Dedifferentiated amniotic fluid mesenchymal stem cell (primary cell): ENCODE measurements around the gene SLC25A6.
"Not testable (repeated sequence)": the region's sequence is repeated elsewhere in the genome, so short reads cannot be mapped to it uniquely, and the experiment has no call there.

Experiments used
- DNase-seq: peaks from one replicate; pipeline ENCODE4 v3.0.0-alpha.2; 2016; ENCODE audit errors: extremely low spot score

Gene SLC25A6

DNA sequence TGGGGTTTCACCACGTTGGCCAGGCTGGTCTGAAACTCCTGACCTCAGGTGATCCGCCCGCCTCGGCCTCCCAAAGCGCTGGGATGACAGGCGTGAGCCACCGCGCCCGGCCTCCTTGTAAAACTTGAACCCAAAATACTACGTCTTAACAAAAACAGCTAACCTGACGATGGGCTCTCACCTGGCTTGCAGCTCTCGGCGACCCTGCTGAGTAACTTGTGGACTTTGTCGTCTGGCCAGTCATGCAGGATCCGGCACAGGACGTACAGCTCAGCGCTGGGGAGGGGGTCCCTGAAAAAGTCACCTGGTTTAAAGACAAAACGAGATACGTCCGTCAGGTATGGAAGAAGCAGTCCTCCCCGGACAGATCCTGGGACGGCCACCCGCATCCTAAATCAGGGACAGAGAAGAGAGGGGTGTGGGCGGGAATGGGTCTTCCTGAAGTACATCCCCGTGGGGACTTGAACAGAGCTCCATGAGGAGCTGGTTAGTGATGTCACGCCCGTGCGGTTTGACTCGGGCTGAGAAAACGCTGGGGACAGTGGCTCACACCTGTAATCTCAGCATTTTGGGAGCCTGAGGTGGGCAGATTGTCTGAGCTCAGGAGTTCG is 20.7 kb upstream of the SLC25A6 start:
- no peak for DNase-seq

DNA sequence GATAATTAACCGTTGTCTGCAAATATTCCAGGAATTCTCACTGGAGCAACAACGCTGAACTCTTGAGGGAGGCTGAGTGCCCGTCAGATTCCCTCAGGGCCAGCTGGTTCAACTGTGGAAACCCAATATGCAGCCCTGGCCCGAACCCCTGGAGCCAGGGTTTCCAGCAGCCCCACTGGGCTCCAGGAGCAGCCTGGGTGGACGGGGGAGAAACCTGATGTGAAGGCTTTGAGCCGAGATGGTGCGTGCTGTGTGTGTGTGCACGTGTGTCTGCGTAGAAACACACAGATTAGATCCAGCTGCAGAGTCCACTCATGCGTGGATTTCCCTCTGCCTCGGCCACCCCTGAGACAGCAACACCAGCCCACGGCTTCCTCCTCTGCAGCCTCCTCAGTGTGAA is 19.4 kb upstream of the SLC25A6 start:
- no peak for DNase-seq

DNA sequence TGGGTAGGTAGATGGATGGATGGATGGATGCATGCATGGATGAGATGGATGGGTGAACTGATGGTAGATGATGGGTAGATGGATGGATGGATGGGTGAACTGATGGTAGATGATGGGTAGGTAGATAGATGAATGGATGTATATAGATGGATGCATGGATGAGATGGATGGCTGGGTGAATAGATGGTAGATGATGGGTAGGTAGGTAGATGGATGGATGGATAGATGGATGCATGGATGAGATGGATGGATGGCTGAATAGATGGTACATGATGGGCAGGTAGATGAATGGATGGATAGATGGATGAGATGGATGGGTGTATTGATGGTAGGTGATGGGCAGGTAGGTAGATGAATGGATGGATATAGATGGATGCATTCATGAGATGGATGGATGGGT is 15.1 kb upstream of the SLC25A6 start:
- DNase-seq: no peak

DNA sequence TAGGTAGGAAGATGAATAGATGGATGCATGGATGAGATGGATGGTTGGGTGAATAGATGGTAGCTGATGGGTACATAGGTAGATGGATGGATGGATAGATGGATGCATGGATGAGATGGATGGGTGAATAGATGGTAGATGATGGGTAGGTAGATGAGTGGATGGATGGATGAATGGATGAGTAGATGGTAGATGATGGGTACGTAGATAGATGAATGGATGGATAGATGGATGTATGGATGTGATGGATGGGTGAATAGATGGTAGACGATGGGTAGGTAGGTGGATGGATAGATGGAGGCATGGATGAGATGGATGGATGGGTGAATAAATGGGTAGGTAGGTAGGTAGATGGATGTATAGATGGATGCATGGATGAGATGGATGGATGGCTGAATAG is 13.9 kb upstream of the SLC25A6 start:
- DNase-seq: not testable (repeated sequence)

DNA sequence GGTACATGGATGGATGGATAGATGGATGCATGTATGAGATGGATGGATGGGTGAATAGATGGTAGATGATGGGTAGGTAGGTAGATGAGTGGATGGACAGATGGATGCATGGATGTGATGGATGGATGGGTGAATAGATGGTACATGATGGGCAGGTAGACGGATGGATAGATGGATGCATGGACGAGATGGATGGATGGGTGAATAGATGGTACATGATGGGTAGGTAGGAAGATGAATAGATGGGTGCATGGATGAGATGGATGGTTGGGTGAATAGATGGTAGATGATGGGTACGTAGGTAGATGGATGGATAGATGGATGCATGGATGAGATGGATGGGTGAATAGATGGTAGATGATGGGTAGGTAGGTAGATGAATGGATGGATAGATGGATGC is 12.0 kb upstream of the SLC25A6 start:
- DNase-seq: not testable (repeated sequence)

DNA sequence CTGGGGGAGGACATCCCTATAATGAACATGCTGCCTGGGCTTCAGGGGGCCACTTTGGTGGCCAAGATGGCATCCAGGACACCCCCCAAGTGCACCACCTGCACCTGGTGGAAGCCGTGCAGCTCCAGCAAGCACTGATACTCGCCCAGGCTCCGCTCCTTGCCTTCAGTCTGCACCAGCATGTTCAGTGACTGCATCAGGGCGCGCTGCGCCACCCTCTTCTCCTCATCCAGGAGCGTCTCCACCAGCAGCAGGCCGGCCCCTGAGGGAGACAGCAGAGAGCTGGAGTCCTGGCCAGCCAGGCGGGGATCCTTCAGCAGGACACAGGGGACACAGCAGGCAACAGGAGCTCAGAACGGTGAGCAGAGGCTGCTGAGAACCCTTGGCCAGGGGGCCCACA is 11.3 kb upstream of the SLC25A6 start:
- DNase-seq: no peak

DNA sequence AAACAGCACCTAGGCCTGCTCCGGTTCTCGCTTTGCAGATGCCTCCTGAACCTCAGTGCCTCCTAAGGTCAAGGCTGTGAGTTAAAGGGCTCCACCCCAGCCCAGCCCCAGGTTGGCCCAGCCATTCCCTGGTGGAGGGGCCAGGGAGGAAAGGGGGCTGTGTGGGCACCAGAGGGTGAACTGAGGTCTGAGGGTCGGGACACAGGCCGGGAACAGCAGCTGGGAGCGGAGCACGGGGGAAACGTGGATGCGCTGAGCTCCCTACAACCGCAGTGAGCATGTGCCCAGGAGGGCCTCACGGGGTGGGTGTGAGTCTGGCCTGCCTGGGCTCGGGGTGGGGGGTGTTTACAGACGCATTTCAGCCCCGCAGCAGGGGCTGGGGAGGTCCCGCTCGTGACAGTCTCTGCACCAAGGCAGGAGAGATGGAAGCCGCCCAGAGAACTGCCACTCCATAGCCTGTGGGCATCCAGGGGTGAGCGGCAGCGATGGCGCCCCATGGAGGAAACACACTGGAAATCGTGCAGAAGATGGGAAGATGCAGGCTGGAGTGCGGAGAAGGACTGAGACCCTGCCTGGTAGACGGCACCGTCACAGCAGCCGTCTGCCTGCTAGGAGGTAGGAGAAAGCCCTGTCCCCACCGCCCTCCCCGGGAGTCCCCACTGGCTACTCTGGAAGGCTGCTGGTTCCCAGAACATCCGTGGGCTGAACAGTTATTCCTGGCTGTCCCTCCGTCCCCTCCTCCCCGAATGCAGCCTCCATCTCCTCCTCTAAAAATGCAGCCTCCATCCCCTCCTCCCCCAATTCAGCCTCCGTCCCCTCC is 9.9 kb upstream of the SLC25A6 start:
- no peak for DNase-seq

DNA sequence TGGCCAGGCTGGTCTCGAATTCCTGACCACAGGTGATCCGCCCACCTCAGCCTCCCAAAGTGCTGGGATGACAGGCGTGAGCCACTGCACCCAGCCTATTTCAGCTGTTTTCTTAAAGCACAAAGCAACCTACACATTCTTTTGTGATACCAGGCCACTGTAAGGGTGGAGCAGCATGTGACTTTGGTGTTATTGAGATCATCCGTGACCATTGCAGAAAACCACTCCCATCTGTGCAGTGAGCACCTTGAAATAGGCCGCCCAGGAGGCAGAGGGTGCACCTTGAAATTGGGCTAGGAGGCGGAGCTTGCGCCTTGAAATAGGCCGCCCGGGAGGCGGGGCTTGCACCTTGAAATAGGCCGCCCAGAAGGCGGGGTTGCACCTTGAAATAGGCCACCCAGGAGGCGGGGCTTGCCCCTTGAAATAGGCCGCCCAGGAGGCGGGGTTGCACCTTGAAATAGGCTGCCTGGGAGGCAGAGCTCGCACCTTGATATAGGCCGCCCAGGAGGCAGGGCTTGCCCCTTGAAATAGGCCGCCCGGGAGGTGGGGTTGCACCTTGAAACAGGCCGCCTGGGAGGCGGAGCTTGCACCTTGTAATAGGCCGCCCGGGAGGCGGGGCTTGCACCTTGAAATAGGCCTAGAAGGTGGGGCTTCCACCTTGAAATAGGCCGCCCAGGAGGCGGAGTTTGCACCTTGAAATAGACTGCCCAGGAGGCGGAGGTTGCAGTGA is 9.0 kb upstream of the SLC25A6 start:
- DNase-seq: no peak

DNA sequence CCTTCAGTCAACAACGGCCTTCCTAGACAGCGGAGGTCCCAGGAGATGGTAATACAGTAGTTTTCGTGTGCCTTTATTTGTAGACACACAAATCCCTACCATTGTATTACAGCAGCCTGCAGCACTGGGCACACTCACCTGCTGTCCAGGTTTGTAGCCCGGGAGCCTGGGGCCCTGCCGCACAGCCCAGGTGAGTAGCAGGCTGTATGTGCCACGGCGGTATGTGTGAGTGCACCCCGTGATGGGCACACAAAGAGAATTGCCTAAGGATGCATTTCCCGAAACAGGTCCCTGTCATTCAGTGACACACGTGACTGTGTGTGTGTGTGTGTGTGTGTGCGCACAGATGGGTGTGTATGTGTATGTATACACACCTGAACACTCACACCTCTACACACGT is 8.1 kb upstream of the SLC25A6 start:
- DNase-seq: no peak

DNA sequence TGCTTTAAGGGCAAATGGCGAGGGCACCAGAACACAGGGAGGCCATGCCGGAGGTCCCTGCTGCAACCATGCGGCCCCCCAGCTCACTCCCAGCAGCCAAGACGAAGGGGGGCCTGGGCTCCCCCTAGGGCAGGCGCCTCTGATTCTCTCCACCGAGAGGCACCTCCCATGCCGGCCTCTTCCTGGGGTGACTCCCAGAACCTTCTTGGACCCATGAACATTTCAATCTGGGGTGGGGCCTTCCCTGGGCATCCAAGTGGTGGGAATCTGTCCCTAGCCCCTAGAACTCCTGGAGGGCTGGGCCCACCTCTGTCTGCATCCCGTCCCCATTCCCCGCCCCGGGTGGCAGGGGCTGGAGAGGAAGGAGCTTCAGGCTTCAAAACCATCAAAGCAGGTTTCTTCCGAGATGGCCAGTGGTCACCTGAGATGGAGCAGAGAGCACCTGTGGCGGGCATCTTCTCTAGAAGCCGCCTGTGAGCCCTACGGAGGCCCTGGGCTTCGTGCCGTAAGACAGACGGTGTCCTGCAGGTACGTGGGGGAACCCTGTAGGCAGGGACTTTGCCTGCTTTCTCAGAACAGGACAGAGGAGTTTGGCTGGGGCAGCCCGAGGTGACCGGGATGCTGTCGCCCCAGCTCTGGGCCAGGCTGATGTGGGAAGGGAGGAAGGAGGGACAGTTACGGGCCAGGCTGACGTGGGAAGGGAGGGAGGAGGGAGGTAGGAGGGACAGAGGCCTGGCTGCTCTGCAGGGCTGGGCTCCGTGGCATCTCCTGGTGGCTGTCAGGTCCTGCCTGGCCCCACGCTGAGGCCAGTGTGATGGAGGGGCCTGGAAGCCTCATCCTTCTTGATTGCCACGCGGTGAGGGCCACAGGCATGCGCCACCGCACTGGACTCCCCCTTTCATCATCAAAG is 6.8 kb upstream of the SLC25A6 start:
- no peak for DNase-seq

DNA sequence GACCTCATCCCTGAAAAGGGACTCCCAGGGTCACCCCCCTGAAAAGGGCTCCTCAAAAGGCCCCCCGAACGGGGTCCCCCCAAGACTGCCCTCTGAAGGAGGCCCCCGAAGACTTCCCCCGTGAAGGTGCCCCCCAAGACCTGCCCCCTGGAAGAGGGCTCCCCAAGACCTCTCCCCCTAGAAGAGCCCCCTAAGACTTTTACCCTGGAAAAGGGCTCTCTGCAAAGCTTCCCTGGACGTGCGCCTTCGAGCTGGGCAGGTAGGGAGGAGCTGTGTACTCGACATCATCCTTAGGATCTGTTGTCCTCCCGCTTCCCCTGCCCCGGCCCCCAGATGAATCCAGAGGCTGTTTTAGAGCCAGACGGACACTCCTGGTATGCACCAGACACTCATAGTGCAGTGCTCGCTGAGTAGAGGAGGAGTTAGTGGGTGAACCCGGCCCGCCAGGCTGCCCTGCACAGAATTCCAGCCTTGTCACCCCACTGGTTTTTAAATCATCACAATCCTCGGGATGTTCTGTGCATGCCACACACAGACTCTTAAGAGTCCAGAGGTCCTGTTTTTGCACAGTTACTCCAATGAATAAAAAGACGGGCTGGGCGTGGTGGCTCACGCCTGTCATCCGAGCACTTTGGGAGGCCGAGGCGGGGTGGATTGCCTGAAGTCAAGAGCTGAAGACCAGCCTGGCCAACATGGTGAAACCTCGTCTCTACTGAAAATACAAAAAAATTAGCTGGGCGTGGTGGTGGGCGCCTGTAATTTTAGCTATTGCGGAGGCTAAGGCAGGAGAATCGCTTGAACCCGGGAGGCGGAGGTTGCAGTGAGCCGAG is 5.7 kb upstream of the SLC25A6 start:
- no peak for DNase-seq

DNA sequence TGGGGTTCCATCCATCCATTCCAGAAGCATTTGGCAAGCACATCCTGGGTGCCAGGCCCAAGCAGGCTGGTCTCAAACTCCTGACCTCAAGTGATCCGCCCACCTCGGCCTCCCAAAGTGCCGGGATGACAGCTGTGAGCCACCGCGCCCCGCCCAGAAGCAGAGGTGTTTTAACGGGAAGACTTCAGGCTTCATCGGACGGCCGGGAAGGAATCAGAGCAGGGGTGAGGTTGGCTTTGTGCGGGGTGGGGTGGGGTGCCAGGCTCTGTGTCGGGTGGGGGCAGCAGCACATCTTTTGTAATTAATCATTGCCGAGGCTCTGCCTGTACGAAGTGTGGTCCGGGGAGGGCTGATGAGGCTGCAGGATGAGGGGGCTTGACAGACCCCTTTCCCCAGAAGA is 5.1 kb upstream of the SLC25A6 start:
- no peak for DNase-seq

DNA sequence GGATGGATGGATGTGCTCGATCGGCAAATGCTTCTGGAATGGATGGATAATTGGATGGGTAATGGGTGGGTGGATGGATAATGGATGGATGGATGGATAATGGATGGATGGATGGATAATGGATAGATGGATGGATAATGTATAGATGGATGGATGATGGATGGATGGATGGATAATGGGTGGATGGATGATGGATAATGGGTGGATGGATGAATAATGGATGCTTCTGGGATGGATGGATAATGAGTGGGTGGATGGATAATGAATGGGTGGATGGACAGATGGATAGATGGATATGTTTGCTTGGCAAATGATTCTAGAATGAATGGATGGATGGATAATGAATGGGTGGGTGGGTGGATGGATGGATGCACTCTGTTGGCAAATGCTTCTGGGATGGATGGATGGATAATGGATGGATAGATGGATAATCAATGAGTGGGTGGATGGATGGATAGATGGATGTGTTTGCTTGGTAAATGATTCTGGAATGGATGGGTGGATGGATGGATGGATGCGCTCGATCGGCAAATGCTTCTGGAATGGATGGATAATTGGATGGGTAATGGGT is 3.8 kb upstream of the SLC25A6 start:
- no peak for DNase-seq

DNA sequence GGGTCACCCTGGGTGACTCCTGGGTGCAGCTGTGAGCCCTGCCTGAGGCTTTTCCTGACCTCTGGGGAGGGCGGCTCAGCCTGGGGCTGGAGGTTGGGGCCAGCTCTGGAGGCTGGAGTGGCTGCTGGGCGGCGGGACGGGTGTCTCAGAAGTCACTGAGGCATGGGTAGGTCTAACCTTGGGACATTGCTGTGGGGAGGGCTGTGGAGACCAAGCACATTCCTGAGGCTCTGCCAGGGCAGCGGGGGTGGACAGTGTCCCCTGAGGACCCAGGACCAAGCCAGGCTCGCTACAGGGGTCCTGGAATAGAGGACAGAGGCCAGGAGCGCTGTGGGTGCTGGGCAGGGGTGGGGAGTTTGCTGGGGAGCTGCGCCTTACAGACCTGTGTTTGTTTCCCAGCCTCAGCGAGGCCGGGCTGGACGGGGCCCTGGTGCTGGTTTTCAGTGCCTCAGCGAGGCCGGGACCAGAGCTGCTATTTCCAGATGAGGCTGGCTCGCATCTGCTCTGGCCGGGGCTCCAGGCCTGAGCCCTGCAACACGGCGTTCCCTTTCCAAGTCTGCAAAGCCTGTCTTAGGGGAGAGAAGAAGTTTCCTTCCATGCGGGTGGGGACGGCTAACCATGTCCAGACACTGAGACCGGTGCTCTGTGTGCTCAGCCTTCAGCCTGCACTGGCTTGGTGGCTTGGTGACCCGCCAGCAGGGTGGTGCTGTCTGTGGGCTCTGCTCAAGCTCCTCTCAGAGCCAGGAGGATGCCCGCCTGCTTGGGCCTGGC is 3.0 kb upstream of the SLC25A6 start:
- DNase-seq: no peak

DNA sequence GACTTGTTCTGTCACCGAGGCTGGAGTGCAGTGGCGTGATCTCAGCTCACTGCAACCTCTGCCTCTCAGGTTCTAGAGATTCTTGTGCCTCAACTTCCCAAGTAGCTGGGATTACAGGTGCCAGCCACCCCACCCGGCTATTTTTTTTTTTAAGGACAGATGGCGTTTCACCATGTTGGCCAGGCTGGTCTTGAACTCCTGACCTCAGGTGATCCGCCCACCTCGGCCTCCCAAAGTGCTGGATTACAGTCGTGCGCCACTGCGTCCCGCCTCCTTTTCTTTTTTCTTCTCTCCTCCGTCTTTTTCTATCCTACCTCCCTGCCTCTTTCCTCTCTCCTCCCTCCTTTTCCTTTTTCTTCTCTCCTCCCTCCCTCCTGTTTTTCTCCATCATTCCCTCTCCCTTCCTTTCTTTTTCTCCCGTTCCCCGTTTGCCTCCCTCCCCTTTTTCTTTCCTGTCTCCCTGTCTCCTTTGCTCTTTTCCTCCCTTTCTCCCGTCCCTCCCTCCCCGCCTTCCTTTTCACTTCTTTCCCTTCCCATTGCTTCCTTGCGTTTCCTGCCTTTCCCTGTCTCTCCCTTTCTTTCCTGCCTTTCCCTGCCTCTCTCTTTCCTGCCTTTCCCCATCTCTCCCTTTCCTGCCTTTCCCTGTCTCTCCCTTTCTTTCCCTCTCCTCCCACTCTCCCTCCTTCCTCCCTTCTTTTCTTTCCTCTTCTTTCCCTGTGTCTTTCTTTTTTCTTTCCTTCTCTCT is 2.1 kb upstream of the SLC25A6 start:
- no peak for DNase-seq

DNA sequence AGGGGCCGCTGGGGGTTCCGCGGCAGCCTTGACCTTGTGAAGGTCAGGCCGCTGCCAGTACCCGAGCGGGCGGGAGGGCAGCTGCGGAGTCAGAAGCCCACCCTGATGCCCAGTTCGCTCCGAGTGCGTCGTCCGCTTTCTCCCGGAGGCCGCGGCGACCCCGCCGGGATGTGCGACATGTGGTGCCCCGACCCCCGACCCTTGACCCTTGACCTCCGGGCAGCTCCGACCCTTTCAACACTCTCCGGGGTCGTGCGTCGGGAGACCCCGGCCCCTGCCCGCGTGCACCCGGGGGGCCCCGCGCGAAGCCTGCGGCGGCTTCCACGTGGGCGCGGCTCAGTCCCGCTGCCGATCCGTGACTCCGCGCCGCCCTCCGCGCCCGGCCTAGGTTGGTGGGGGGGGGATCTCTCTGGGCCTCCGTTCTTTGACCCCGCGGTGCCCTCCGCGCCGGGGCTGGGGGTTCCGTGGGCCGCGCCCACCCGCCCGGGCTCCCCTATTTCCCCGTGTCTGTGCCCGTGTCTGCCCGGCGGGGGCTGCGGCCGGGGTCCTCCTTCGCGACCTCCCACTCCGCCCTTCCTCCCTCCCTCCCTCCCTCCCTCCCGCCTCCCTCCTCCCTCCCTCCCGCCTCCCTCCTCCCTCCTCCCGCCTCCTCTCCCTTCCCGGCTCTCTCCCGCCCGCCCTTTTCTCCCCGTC is 609 bp upstream of the SLC25A6 start:
- peak; percentile 46 for DNase-seq

DNA sequence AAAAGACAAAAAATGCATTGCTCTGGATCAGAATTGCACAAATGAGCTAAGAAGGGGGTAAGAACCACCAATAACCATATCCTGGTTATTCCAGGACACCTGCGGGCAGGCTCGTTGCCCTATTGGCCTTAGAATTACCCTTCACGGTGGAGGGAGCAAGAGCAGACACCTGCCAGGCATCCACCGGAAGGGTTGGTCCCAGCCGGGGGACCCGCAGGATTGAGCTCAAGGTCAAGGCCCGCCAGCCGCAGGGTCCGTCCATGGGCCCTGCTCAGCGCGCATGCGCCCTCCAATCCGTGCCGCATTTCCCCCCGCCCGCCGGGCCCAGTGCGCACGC is 575 bp downstream of the SLC25A6 start:
- no peak for DNase-seq

DNA sequence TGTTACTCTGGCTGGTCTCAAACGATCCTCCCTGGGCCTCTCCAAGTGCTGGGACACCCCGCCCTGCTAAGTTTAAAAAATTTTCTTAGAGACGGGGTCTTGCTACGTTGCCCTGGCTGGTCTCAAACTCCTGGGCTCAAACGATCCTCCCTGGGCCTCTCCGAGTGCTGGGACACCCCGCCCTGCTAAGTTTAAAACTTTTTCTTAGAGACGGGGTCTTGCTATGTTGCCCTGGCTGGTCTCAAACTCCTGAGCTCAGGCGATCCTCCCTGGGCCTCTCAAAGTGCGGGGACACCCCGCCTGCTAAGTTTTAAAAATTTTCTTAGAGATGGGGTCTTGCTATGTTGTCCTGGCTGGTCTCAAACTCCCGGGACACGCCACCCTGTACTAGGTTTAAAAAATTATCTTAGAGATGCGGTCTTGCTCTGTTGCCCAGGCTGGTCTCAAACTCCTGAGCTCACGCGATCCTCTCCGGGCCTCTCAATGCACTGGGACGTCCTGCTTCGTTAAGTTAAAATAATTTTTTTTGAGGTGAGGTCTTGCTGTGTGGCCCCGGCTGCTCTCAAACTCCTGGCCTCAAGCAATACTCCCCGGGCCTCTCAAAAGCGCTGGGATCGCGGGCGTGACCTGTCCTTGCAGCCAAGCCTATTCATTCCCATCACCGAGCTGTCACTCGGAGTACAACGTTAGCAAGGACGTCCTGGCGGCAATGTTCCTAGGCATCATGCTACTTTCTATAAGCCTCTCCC is 1.1 kb downstream of the SLC25A6 start:
- no peak for DNase-seq
